Gastrocnemius medialis (tissue), 4 donors: ENCODE measurements around the gene KMO. TPM values are rescaled to one million over a fixed set of nuclear protein-coding genes. Genes with fewer than 3 reads are reported as not detected.

Experiments
- ATAC-seq, 2 donors: fragments of 150-250 bp; one replicate each; pipeline ENCODE4 v1.9.1; 2016
- DNase-seq, 2 donors: peaks; one replicate each; pipeline ENCODE4 v3.0.0-alpha.2; 2019
- H3K27ac ChIP-seq, 4 donors: fragments of 200-600 bp; sonication (generic); 1 replicate in 1 of 4; 2 replicates in 3 of 4; pipeline ENCODE4 v1.5.1; 2016 to 2018; ENCODE audit warnings: mild to moderate bottlenecking in 2 of 4, moderate library complexity in 1 of 4
- H3K27me3 ChIP-seq, 3 donors: fragments of 200-600 bp; sonication (generic) in 2 of 3; 1 replicate in 1 of 3; 2 replicates in 2 of 3; pipeline versions ENCODE4 v1.5.1 to v1.6.0; 2016 to 2019; ENCODE audit warnings: mild to moderate bottlenecking in 1 of 3, moderate library complexity in 1 of 3
- H3K36me3 ChIP-seq, 2 donors: fragments of 200-600 bp; sonication (generic) in 1 of 2; one replicate each; pipeline ENCODE4 v1.5.1; 2017 to 2018
- H3K4me1 ChIP-seq, 2 donors: fragments of 200-600 bp; sonication (generic) in 1 of 2; one replicate each; pipeline ENCODE4 v1.5.1; 2016 to 2017; ENCODE audit warnings: mild to moderate bottlenecking in 2 of 2
- H3K4me3 ChIP-seq, 4 donors: fragments of 200-600 bp; sonication (generic) in 3 of 4; 1 replicate in 1 of 4; 2 replicates in 3 of 4; pipeline ENCODE4 v1.5.1; 2016 to 2019; ENCODE audit warnings: mild to moderate bottlenecking in 2 of 4
- H3K9me3 ChIP-seq, 3 donors: fragments of 200-600 bp; sonication (generic) in 2 of 3; 1 replicate in 1 of 3; 2 replicates in 2 of 3; pipeline ENCODE4 v1.5.1; 2016 to 2019
- CTCF ChIP-seq, 5 experiments: fragments of 450-650 bp in 3 of 5; fragments of 200-600 bp in 2 of 5; sonication (generic) in 2 of 5; IDR thresholded peaks in 4 of 5; conservative IDR thresholded peaks in 1 of 5; 1 replicate in 4 of 5; 2 replicates in 1 of 5; pipeline ENCODE4 v1.5.1; 2016 to 2019; ENCODE audit warnings: antibody characterized with exemption in 5 of 5, mild to moderate bottlenecking in 3 of 5, moderate library complexity in 3 of 5
- POLR2A ChIP-seq, 2 donors: fragments of 450-650 bp; IDR thresholded peaks; one replicate each; pipeline ENCODE4 v1.6.1; 2017; ENCODE audit warnings: antibody characterized with exemption in 2 of 2, mild to moderate bottlenecking in 2 of 2, moderate library complexity in 2 of 2
- in situ Hi-C, 4 donors: fragments of 200-750 bp; cut with MboI; loops; one replicate each; pipeline versions ENCODE4 v1.15.0 to v1.8.0; 2017; ENCODE audit warnings: low sequenced_read_pairs in 4 of 4
- intact Hi-C: fragments of 100-400 bp; cut with DNase I; formaldehyde crosslinking; loops from one replicate; pipeline ENCODE4 v1.15.1; 2023; ENCODE audit warnings: low total_unique reads
- total RNA-seq, 4 donors: library from RNA; depleted of rRNA; stranded (reverse); fragments of >200 nt; gene quantifications; one replicate each; pipeline versions ENCODE4 v1.1.0 to v1.2.3, GENCODE V29; 2016

The KMO gene
- total RNA-seq, 4 donors from 2014 or later, result 0.16 TPM; not detected in 3

GRCh38 chr1:241611736-241612135, 79.6 kb downstream of the KMO start:
- intact Hi-C loops (loop anchor here (5.0 to 10.0 kb wide), 3 partner anchors 236 to 406 kb away; partner anchors contain the start of genes EXO1 and MAP1LC3C), in situ Hi-C loops (loop anchor here (10.0 to 25.0 kb wide), 3 partner anchors 226 to 401 kb away; partner anchors contain the start of genes EXO1 (in 2 of the 4) and MAP1LC3C (in 1 of the 4))
- DNase-seq (no peak), ATAC-seq (no peak)
- no peaks in the 10 kb centered on the region for H3K4me1 ChIP-seq
- no peak overlapping the region for H3K4me3 ChIP-seq
- no peak overlapping the region for H3K27ac ChIP-seq
- H3K9me3 ChIP-seq, result no peaks in the 10 kb centered on the region
- H3K36me3 ChIP-seq, result no peaks in the 10 kb centered on the region
- TF ChIP-seq CTCF (IDR thresholded peaks at IDR 0.05 in 4 of 5, conservative IDR thresholded peaks at IDR 0.05 in 1 of 5) (no peak), POLR2A (IDR thresholded peaks at IDR 0.05) (no peak)
- no peaks in the 10 kb centered on the region for H3K27me3 ChIP-seq

- TF ChIP-seq POLR2A (IDR thresholded peaks at IDR 0.05), result no peak
- TF ChIP-seq CTCF (IDR thresholded peaks at IDR 0.05 in 4 of 5, conservative IDR thresholded peaks at IDR 0.05 in 1 of 5), result no peak
- no peak for ATAC-seq
- no peak for DNase-seq
- Histone ChIP-seq H3K4me1 (no peaks in the 10 kb centered on the region), H3K27me3 (no peaks in the 10 kb centered on the region), H3K9me3 (no peaks in the 10 kb centered on the region), H3K4me3 (no peak overlapping the region), H3K27ac (no peak overlapping the region), H3K36me3 (no peaks in the 10 kb centered on the region)
- intact Hi-C loops (loop anchor here (5.0 to 10.0 kb wide), 3 partner anchors 234 to 404 kb away; partner anchors contain the start of genes EXO1 and MAP1LC3C), in situ Hi-C loops (loop anchor here (10.0 to 25.0 kb wide), 3 partner anchors 224 to 399 kb away; partner anchors contain the start of genes EXO1 (in 2 of the 4) and MAP1LC3C (in 1 of the 4))
Measured at GRCh38 chr1:241612533-241613477, 80.6 kb downstream of the KMO start.

GRCh38 chr1:241614144-241614543, 82.0 kb downstream of the KMO start:
- in situ Hi-C loops (loop anchor here (10.0 to 25.0 kb wide), 3 partner anchors 223 to 398 kb away; partner anchors contain the start of genes EXO1 (in 2 of the 4) and MAP1LC3C (in 1 of the 4)), intact Hi-C loops (loop anchor here (5.0 to 10.0 kb wide), 3 partner anchors 233 to 403 kb away; partner anchors contain the start of genes EXO1 and MAP1LC3C)

DNA sequence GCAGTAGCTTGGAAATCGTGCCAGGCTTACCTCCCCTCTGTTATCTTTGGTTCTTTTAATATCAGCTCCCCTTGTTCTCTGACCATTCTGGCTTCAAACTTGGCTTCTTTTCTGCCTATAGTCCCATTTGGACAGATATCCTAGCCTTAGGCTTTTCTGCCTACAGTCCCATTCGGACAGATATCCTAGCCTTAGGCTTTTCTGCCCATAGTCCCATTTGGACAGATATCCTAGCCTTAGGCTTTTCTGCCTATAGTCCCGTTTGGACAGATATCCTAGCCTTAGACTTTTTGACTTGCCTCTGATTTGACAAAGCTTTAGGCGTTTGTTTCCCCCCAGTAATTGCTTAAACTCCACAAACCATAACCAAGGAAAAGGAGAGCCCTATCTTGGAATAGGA, 82.4 kb downstream of the KMO start:
- Histone ChIP-seq H3K27ac (no peak overlapping the region), H3K4me1 (no peaks in the 10 kb centered on the region), H3K27me3 (no peaks in the 10 kb centered on the region), H3K36me3 (no peaks in the 10 kb centered on the region), H3K4me3 (no peak overlapping the region), H3K9me3 (no peaks in the 10 kb centered on the region)
- DNase-seq (no peak), ATAC-seq (no peak)
- intact Hi-C loops (loop anchor here (5.0 to 10.0 kb wide), 3 partner anchors 233 to 403 kb away; partner anchors contain the start of genes EXO1 and MAP1LC3C), in situ Hi-C loops (loop anchor here (10.0 to 25.0 kb wide), 3 partner anchors 223 to 398 kb away; partner anchors contain the start of genes EXO1 (in 2 of the 4) and MAP1LC3C (in 1 of the 4))
- TF ChIP-seq POLR2A (IDR thresholded peaks at IDR 0.05) (no peak), CTCF (IDR thresholded peaks at IDR 0.05 in 4 of 5, conservative IDR thresholded peaks at IDR 0.05 in 1 of 5) (no peak)

More at GRCh38 chr1:241614144-241614543, 82.0 kb downstream of the KMO start:
- TF ChIP-seq POLR2A (IDR thresholded peaks at IDR 0.05) (no peak), CTCF (IDR thresholded peaks at IDR 0.05 in 4 of 5, conservative IDR thresholded peaks at IDR 0.05 in 1 of 5) (no peak)
- no peak for DNase-seq
- no peaks in the 10 kb centered on the region for H3K9me3 ChIP-seq
- H3K36me3 ChIP-seq, result no peaks in the 10 kb centered on the region
- H3K4me3 ChIP-seq, result no peak overlapping the region
- ATAC-seq, result no peak
- no peak overlapping the region for H3K27ac ChIP-seq
- H3K27me3 ChIP-seq, result no peaks in the 10 kb centered on the region
- no peaks in the 10 kb centered on the region for H3K4me1 ChIP-seq
